Measurements from ENCODE around the gene ARHGAP6.

The ARHGAP6 gene

DNA sequence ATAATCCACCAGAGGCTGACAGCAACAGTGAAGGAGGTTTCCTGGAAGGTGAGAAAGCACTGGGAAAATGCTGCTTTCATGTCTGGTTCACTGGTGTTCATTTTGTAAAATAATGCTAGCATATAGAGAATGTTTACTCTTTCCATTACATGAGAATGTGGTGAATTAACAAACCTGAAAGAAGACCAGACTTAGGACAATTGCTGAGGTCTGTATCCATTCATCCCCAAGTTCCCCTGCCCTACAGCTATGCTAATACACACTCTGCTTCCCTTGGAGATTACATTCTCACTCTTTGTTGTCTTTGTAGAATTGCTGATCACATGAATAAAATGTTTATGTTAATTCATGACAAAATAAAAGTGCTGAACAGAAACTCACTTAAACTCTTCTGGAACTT is 99.5 kb downstream of the ARHGAP6 start:
- Histone ChIP-seq H3K27ac (no peak overlapping the region), H3K9me3 (ENCODE audit: severe bottlenecking) (no peaks in the 10 kb centered on the region), H3K4me3 (ENCODE audit: low read depth, low read length) (no peak overlapping the region), H3K36me3 (no peaks in the 10 kb centered on the region), H3K27me3 (ENCODE audit: insufficient read depth, low read depth, severe bottlenecking) (peaks cover 11% of the 10 kb centered on the region)
- DNase-seq, result no peak
- TF ChIP-seq, protein P1, sequence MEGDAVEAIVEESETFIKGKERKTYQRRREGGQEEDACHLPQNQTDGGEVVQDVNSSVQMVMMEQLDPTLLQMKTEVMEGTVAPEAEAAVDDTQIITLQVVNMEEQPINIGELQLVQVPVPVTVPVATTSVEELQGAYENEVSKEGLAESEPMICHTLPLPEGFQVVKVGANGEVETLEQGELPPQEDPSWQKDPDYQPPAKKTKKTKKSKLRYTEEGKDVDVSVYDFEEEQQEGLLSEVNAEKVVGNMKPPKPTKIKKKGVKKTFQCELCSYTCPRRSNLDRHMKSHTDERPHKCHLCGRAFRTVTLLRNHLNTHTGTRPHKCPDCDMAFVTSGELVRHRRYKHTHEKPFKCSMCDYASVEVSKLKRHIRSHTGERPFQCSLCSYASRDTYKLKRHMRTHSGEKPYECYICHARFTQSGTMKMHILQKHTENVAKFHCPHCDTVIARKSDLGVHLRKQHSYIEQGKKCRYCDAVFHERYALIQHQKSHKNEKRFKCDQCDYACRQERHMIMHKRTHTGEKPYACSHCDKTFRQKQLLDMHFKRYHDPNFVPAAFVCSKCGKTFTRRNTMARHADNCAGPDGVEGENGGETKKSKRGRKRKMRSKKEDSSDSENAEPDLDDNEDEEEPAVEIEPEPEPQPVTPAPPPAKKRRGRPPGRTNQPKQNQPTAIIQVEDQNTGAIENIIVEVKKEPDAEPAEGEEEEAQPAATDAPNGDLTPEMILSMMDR (IDR thresholded peaks at IDR 0.05; ENCODE audit: low read depth, low read length), result no peak

DNA sequence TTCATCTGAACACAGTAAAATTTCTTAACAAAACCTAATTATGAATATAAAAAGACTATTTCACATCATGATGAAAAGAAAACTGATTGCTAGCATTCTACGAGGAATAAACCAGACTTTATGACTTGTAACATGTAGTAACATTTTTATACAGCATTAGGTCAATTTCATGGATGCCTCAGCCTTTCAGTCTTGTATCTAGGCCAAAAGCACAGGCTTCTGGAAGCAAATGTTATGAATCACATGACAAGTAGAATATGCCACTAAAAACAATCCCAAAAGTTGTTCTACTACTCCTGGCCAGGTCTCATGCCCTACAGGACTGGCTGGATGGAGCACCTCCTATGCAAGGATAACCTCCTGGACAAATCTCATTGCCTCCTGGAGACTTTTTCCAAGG is 101.2 kb downstream of the ARHGAP6 start:
- no peak overlapping the region for H3K4me3 ChIP-seq (ENCODE audit: low read depth, low read length)
- no peak for DNase-seq
- no peaks in the 10 kb centered on the region for H3K36me3 ChIP-seq
- H3K27me3 ChIP-seq (ENCODE audit: insufficient read depth, low read depth, severe bottlenecking), result peaks cover 14% of the 10 kb centered on the region
- no peak overlapping the region for H3K27ac ChIP-seq
- TF ChIP-seq, protein P1 (IDR thresholded peaks at IDR 0.05; ENCODE audit: low read depth, low read length), result no peak
- no peaks in the 10 kb centered on the region for H3K9me3 ChIP-seq (ENCODE audit: severe bottlenecking)

DNA sequence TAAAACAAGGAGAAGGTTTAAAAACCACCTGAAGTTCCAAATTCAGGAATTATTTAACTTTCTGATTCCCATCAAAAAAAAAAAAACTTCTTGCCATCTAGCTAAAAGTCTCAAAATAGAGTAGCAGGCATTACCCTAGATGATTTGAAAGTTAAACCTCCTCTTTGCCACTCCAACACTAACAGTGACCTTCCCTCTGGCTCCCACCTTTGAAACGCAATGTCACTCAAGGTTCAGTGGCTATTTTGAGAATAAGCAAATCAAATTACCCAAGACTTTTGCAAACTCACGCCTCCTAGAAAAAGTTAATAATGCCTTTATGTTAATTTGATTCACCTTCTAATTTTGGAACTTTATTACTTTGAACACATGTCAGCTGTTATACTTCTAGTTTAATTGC is 103.2 kb downstream of the ARHGAP6 start:
- Histone ChIP-seq H3K4me3 (ENCODE audit: low read depth, low read length) (no peak overlapping the region), H3K27me3 (ENCODE audit: insufficient read depth, low read depth, severe bottlenecking) (peaks cover 16% of the 10 kb centered on the region), H3K36me3 (no peaks in the 10 kb centered on the region), H3K27ac (no peak overlapping the region), H3K9me3 (ENCODE audit: severe bottlenecking) (no peaks in the 10 kb centered on the region)
- TF ChIP-seq, protein P1 (IDR thresholded peaks at IDR 0.05; ENCODE audit: low read depth, low read length), result no peak
- no peak for DNase-seq

DNA sequence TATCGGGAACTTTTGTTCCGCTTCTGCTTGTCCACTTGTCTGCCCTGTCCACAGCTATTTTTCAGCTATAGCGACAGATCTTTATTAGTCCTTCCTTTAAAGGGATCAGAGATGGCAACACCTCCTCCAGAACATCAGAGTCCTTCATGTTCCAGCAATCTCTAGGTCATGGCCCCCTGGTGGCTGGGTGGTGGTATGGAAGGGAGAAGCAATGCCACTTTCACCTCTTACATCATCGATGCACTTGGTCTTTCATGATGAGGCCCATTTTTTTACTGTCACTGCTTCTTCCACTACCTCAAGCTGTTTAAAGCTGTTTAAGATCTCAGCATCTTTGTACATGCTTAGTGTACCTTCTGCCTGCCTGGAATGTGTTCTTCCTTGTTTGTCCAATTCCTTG is 106.7 kb downstream of the ARHGAP6 start:
- DNase-seq, result peak; percentile 43

DNA sequence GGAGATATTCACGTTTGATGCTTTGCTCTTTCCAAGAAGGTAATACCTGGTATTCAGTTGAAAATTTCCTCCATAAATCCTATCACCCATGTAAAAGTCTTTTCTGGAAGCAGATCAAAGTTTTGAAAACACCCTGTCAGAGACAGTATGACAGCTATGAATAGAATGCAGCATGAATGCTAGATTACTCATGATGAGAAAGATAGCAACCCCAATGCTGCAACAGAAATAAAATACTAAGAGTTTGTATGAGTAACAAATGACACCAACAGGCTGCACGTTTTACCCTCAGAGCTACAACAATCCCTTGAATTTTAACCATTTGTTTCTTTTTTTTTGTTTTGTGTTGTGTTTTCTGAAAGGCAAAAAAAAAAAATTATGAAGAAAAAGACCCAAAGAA is 108.6 kb downstream of the ARHGAP6 start:
- DNase-seq, result no peak
- H3K27ac ChIP-seq, result no peak overlapping the region

More for the DNA sequence above, 106.7 kb downstream of the ARHGAP6 start:
- TF ChIP-seq, protein P1 (IDR thresholded peaks at IDR 0.05; ENCODE audit: low read depth, low read length), result peak; percentile 70
- H3K27me3 ChIP-seq (ENCODE audit: insufficient read depth, low read depth, severe bottlenecking), result peaks cover 25% of the 10 kb centered on the region
- H3K27ac ChIP-seq, result no peak overlapping the region
- no peaks in the 10 kb centered on the region for H3K36me3 ChIP-seq
- H3K4me3 ChIP-seq (ENCODE audit: low read depth, low read length), result no peak overlapping the region
- no peaks in the 10 kb centered on the region for H3K9me3 ChIP-seq (ENCODE audit: severe bottlenecking)

DNA sequence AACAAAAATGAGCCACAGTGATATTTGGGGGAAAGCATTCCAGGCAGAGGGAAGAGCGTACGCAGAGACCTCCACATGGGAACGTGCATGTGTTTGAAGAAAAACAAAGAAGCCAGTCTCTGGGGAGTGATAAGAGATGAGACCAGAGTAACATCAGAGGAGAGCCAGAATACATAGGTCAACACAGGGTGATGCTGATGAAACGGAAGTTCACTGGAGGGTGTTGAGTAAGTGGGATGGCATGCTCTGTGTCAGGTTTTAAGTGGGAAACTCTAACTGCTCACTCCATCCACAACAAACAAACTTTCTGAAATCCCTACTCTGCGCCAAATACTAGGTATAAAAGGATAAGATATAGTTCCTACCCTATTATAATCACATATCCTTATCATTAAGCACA is 110.0 kb downstream of the ARHGAP6 start:
- Histone ChIP-seq H3K27ac (no peak overlapping the region), H3K9me3 (ENCODE audit: severe bottlenecking) (no peaks in the 10 kb centered on the region), H3K27me3 (ENCODE audit: insufficient read depth, low read depth, severe bottlenecking) (peaks cover 28% of the 10 kb centered on the region), H3K4me3 (ENCODE audit: low read depth, low read length) (no peak overlapping the region), H3K36me3 (no peaks in the 10 kb centered on the region)
- TF ChIP-seq, protein P1 (IDR thresholded peaks at IDR 0.05; ENCODE audit: low read depth, low read length), result no peak
- DNase-seq, result no peak

More for the DNA sequence above, 108.6 kb downstream of the ARHGAP6 start:
- Histone ChIP-seq H3K4me3 (ENCODE audit: low read depth, low read length) (no peak overlapping the region), H3K27me3 (ENCODE audit: insufficient read depth, low read depth, severe bottlenecking) (peaks cover 32% of the 10 kb centered on the region), H3K9me3 (ENCODE audit: severe bottlenecking) (no peaks in the 10 kb centered on the region), H3K36me3 (no peaks in the 10 kb centered on the region)
- TF ChIP-seq, protein P1 (IDR thresholded peaks at IDR 0.05; ENCODE audit: low read depth, low read length), result no peak

All from WERI-Rb-1 (cell line).